Mesendoderm (in vitro differentiated cells): ENCODE measurements around the gene SLC45A3.

Experiments
- DNase-seq: peaks from one replicate; pipeline ENCODE4 v3.0.0; 2013
- H2AK5ac ChIP-seq: 2 replicates; pipeline ENCODE4 v1.6.1; 2013; ENCODE audit warnings: low read length, inconsistent platforms
- H2BK120ac ChIP-seq: 2 replicates; pipeline ENCODE4 v1.6.1; 2013; ENCODE audit warnings: low read depth, mild to moderate bottlenecking, low read length, moderate library complexity, mixed read lengths
- H2BK15ac ChIP-seq: replicated peaks from 2 replicates; pipeline ENCODE4 v1.6.1; 2013; ENCODE audit warnings: low read depth, mild to moderate bottlenecking, moderate library complexity
- H2BK5ac ChIP-seq: 2 replicates; pipeline ENCODE4 v1.6.1; 2013; ENCODE audit warnings: low read length, inconsistent platforms
- H3K18ac ChIP-seq: 2 replicates; pipeline ENCODE4 v1.6.1; 2013; ENCODE audit warnings: mild to moderate bottlenecking, low read length, mixed read lengths
- H3K23ac ChIP-seq: one replicate; pipeline ENCODE4 v1.6.1; 2013; ENCODE audit warnings: low read length
- H3K27ac ChIP-seq: 2 replicates; pipeline ENCODE4 v1.5.1; 2013; ENCODE audit warnings: low read depth, mild to moderate bottlenecking, inconsistent platforms, low read length, moderate library complexity
- H3K27me3 ChIP-seq: 2 replicates; pipeline ENCODE4 v1.6.1; 2013; ENCODE audit warnings: low read length, control low read depth, mild to moderate bottlenecking, inconsistent platforms; ENCODE audit not compliant: insufficient read depth, poor library complexity
- H3K36me3 ChIP-seq: 2 replicates; pipeline ENCODE4 v1.6.1; 2013; ENCODE audit warnings: low read length, inconsistent platforms; ENCODE audit not compliant: control insufficient read depth, insufficient read depth
- H3K4ac ChIP-seq: one replicate; pipeline ENCODE4 v1.6.1; 2013; ENCODE audit warnings: low read depth, mild to moderate bottlenecking, low read length, moderate library complexity
- H3K4me1 ChIP-seq: 2 replicates; pipeline ENCODE4 v1.6.1; 2013; ENCODE audit warnings: low read depth, low read length, inconsistent platforms; ENCODE audit not compliant: control insufficient read depth
- H3K4me2 ChIP-seq: 2 replicates; pipeline ENCODE4 v1.6.1; 2013; ENCODE audit warnings: low read length
- H3K4me3 ChIP-seq: 2 replicates; pipeline ENCODE4 v1.5.1; 2013; ENCODE audit warnings: mild to moderate bottlenecking, low read length
- H3K56ac ChIP-seq: one replicate; pipeline ENCODE4 v1.6.1; 2013; ENCODE audit warnings: low read length
- H3K79me1 ChIP-seq: 2 replicates; pipeline ENCODE4 v1.6.1; 2013; ENCODE audit warnings: low read length, inconsistent platforms
- H3K79me2 ChIP-seq: 2 replicates; pipeline ENCODE4 v1.6.1; 2013; ENCODE audit warnings: mild to moderate bottlenecking, low read length; ENCODE audit not compliant: control insufficient read depth, insufficient read depth
- H3K9ac ChIP-seq: 2 replicates; pipeline ENCODE4 v1.6.1; 2013; ENCODE audit warnings: low read length, inconsistent platforms
- H4K5ac ChIP-seq: one replicate; pipeline ENCODE4 v1.6.1; 2013; ENCODE audit warnings: low read length
- H4K8ac ChIP-seq: one replicate; pipeline ENCODE4 v1.6.1; 2013; ENCODE audit warnings: low read depth, mild to moderate bottlenecking, control low read depth, low read length, moderate library complexity
- WGBS: extraction: QIAGEN DNeasy Blood & Tissue Kit; methylation state at CpG from one replicate; pipeline ENCODE4 v1.1.7; 2013; ENCODE audit warnings: low lambda C conversion rate, missing lambda C conversion rate; ENCODE audit not compliant: insufficient coverage; ENCODE audit errors: extremely low coverage; 5-methylcytosine and 5-hydroxymethylcytosine counted together

The SLC45A3 gene

GRCh38 chr1:205631010-205631767 is 49.1 kb downstream of the SLC45A3 start:
- H2BK5ac ChIP-seq, result peak overlapping the region; percentile 69
- H2BK15ac ChIP-seq, result no peak overlapping the region
- peak overlapping the region; percentile 93 for H3K56ac ChIP-seq
- peak overlapping the region; percentile 89 for H3K4me3 ChIP-seq
- H3K27me3 ChIP-seq, result no peaks in the 10 kb centered on the region
- H3K79me2 ChIP-seq, result peaks cover 33% of the 10 kb centered on the region
- peak overlapping the region; percentile 100 for H3K27ac ChIP-seq
- peak overlapping the region; percentile 99 for H3K18ac ChIP-seq
- H3K4me2 ChIP-seq, result peak overlapping the region; percentile 81
- no peaks in the 10 kb centered on the region for H3K36me3 ChIP-seq
- H2BK120ac ChIP-seq, result no peak overlapping the region
- H3K4ac ChIP-seq, result peak overlapping the region; percentile 61
- peak overlapping the region; percentile 95 for H4K8ac ChIP-seq
- peak; percentile 90 for DNase-seq
- no peak overlapping the region for H3K23ac ChIP-seq
- WGBS, result no CpG with 5 or more reads among the region's 81 CpGs
- no peaks in the 10 kb centered on the region for H3K4me1 ChIP-seq
- peaks cover 1% of the 10 kb centered on the region for H3K79me1 ChIP-seq
- no peak overlapping the region for H4K5ac ChIP-seq
- no peak overlapping the region for H2AK5ac ChIP-seq
- peak overlapping the region; percentile 92 for H3K9ac ChIP-seq

GRCh38 chr1:205630651-205631009 is 49.7 kb downstream of the SLC45A3 start:
- peaks cover 4% of the 10 kb centered on the region for H3K79me1 ChIP-seq
- peak overlapping the region; percentile 89 for H3K4me3 ChIP-seq
- no peak overlapping the region for H2BK15ac ChIP-seq
- no peak overlapping the region for H4K5ac ChIP-seq
- H2BK120ac ChIP-seq, result no peak overlapping the region
- no peak for DNase-seq
- no peak overlapping the region for H4K8ac ChIP-seq
- peak overlapping the region; percentile 88 for H3K9ac ChIP-seq
- H3K27me3 ChIP-seq, result no peaks in the 10 kb centered on the region
- no peak overlapping the region for H3K23ac ChIP-seq
- H3K4me2 ChIP-seq, result peak overlapping the region; percentile 81
- no peaks in the 10 kb centered on the region for H3K36me3 ChIP-seq
- H3K79me2 ChIP-seq, result peaks cover 37% of the 10 kb centered on the region
- no peak overlapping the region for H2AK5ac ChIP-seq
- H3K18ac ChIP-seq, result no peak overlapping the region
- no CpG with 5 or more reads among the region's 3 CpGs for WGBS
- no peak overlapping the region for H2BK5ac ChIP-seq
- peak overlapping the region; percentile 100 for H3K27ac ChIP-seq
- H3K4ac ChIP-seq, result no peak overlapping the region
- peak overlapping the region; percentile 93 for H3K56ac ChIP-seq
- no peaks in the 10 kb centered on the region for H3K4me1 ChIP-seq

- H2BK5ac ChIP-seq, result no peak overlapping the region
- H3K9ac ChIP-seq, result peak overlapping the region; percentile 88
- H3K36me3 ChIP-seq, result no peaks in the 10 kb centered on the region
- H3K4me3 ChIP-seq, result no peak overlapping the region
- no peak overlapping the region for H2BK15ac ChIP-seq
- no peaks in the 10 kb centered on the region for H3K27me3 ChIP-seq
- peak overlapping the region; percentile 75 for H3K56ac ChIP-seq
- DNase-seq, result no peak
- no peak overlapping the region for H2AK5ac ChIP-seq
- no peak overlapping the region for H2BK120ac ChIP-seq
- H4K8ac ChIP-seq, result no peak overlapping the region
- H3K4ac ChIP-seq, result no peak overlapping the region
- no peaks in the 10 kb centered on the region for H3K4me1 ChIP-seq
- H3K79me2 ChIP-seq, result peaks cover 40% of the 10 kb centered on the region
- WGBS, result no CpG with 5 or more reads among the region's 3 CpGs
- H3K4me2 ChIP-seq, result peak overlapping the region; percentile 8
- no peak overlapping the region for H3K18ac ChIP-seq
- no peak overlapping the region for H3K27ac ChIP-seq
- no peak overlapping the region for H3K23ac ChIP-seq
- H4K5ac ChIP-seq, result no peak overlapping the region
- H3K79me1 ChIP-seq, result peaks cover 4% of the 10 kb centered on the region
These were observed 50.1 kb downstream of the SLC45A3 start for GRCh38 chr1:205630241-205630640.

DNA sequence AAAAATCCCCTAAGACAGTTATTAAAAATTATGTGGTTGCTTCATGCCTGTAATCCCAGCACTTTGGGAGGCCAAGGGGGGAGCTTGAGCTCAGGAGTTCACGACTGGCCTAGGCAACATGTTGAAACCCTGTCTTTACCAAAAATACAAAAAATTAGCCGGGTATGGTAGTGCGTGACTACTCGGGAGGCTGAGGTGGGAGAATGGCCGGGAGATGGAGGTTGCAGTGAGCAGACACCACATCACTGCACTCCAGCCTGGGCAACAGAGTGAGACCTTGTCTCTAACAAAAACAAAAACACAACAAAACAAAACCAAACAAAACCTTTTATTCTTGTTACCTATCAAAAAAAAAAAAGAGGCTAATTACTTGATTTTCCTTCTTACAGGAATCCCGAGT is 50.6 kb downstream of the SLC45A3 start:
- Histone ChIP-seq H3K56ac (peak overlapping the region; percentile 65), H3K4me3 (no peak overlapping the region), H3K9ac (no peak overlapping the region), H2BK120ac (no peak overlapping the region), H4K8ac (no peak overlapping the region), H3K36me3 (no peaks in the 10 kb centered on the region), H3K23ac (no peak overlapping the region), H3K27ac (no peak overlapping the region), H3K4me2 (no peak overlapping the region), H3K18ac (no peak overlapping the region), H3K79me2 (peaks cover 41% of the 10 kb centered on the region), H4K5ac (no peak overlapping the region), H3K4ac (no peak overlapping the region), H2BK15ac (no peak overlapping the region), H2AK5ac (no peak overlapping the region), H3K79me1 (peaks cover 4% of the 10 kb centered on the region), H3K4me1 (no peaks in the 10 kb centered on the region), H2BK5ac (no peak overlapping the region), H3K27me3 (no peaks in the 10 kb centered on the region)
- DNase-seq, result no peak
- no CpG with 5 or more reads among the region's 6 CpGs for WGBS

GRCh38 chr1:205627956-205628355 is 52.4 kb downstream of the SLC45A3 start:
- Histone ChIP-seq H2BK15ac (no peak overlapping the region), H2AK5ac (no peak overlapping the region), H3K79me2 (peaks cover 49% of the 10 kb centered on the region), H3K18ac (no peak overlapping the region), H3K27ac (no peak overlapping the region), H3K4ac (no peak overlapping the region), H3K4me2 (no peak overlapping the region), H3K56ac (no peak overlapping the region), H2BK5ac (no peak overlapping the region), H3K9ac (no peak overlapping the region), H3K4me3 (no peak overlapping the region), H4K5ac (no peak overlapping the region), H3K4me1 (no peaks in the 10 kb centered on the region), H3K27me3 (no peaks in the 10 kb centered on the region), H3K79me1 (peaks cover 6% of the 10 kb centered on the region), H2BK120ac (no peak overlapping the region), H3K36me3 (no peaks in the 10 kb centered on the region), H3K23ac (no peak overlapping the region), H4K8ac (no peak overlapping the region)
- DNase-seq, result no peak
- no CpG with 5 or more reads among the region's 8 CpGs for WGBS

DNA sequence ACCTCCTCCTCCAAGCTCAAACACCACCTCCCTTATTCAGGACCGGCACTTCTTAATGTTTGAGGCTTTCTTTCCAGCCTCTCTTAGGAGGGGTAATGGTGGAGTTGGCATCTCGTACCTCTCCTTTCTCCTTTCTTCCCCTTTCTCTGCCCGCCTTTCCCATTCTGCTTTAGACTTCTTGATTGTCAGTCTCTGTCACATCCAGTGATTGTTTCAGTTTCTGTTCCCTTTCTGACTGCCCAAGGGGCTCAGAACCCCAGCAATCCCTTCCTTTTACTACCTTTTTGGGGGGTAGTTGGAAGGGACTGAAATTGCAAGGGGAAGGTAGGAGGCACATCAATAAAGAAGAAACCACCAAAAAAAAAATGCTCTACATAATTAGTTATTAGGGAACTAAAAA is 54.1 kb downstream of the SLC45A3 start:
- Histone ChIP-seq H3K56ac (no peak overlapping the region), H2BK15ac (no peak overlapping the region), H3K79me2 (peaks cover 49% of the 10 kb centered on the region), H3K18ac (no peak overlapping the region), H3K79me1 (peaks cover 6% of the 10 kb centered on the region), H3K4ac (no peak overlapping the region), H3K4me2 (no peak overlapping the region), H3K4me1 (no peaks in the 10 kb centered on the region), H2BK120ac (no peak overlapping the region), H2BK5ac (no peak overlapping the region), H4K8ac (no peak overlapping the region), H2AK5ac (no peak overlapping the region), H3K27ac (no peak overlapping the region), H3K36me3 (no peaks in the 10 kb centered on the region), H3K27me3 (no peaks in the 10 kb centered on the region), H3K4me3 (no peak overlapping the region), H3K9ac (no peak overlapping the region), H4K5ac (no peak overlapping the region), H3K23ac (no peak overlapping the region)
- WGBS, result no CpG with 5 or more reads among the region's 3 CpGs
- no peak for DNase-seq
